ENCODE results near the gene ELL2.
"Not testable (repeated sequence)": the region's sequence is repeated elsewhere in the genome, so short reads cannot be mapped to it uniquely, and the experiment has no call there.

The ELL2 gene

DNA sequence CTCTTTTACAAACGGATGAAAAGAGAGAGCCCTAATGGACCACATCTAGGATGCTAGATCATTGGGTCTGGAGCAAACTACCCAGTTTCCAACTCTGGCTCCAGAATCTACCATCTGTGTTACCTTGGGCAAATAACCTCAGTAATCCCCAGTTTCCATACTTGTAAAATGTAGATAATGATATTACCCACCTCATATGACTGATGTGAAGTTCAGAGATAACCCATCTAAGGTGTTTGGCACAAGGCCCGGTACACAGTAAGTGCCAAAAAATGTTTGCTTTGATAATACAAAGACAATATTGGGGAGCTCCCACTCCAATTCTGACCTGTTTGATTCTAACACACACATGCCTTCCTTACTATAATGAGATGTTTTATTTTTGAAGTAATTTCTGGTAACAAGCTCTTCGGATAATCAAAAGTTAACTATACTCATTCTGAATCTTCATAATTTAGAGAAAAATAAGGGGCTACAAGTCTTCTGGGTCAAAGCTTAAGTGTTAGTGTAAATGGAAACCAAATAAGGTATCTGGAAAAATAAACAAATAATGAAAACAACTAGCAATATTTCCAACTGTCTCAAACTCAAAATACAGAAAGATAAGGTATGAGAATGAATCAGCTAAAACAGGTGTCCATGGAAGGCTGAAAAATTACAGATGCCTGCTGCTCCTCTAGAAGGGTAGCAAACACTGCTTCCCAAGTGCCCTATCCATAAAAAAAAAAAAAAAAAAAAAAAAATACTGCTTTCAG, 30.4 kb downstream of the ELL2 start:
- no peak for DNase-seq (ENCODE audit: low spot score)
- no peak for FAIRE-seq

DNA sequence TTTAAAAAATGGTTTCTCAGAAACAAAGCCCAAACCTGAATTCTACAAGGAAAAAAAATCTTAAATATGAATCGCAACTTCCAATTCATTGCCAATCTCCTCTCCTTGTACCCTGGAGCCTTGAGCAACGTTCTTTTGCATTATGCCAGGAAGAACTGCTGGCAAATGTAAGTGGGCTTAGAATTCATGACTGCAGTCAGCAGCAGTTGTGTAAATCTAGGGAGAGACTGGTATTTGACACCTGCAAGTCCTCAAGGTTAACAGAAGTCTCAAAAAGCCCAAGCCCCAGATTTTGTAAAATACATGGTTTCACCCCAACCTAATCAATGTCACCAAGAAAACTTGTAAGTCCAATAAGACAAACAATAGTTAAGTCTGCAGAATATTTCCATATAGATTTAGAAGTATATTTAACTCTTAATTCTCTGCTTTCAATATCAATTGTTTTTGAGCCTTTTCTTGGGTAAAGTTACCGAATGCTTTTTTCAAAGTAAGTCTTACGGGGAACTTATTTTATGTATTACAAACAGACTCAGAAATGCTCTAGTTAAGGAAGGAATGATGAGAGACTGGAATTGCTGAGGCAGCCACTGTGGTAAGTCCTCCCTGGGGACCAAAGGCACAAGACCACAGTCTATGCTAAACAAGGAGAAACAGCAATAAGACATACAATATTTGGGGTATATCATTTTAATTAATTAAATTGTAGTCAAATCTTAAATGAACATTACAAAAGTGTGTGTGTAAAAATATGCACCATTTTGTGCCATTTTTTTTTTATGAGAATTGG, 31.3 kb downstream of the ELL2 start:
- DNase-seq (ENCODE audit: low spot score) (no peak), FAIRE-seq (no peak)

DNA sequence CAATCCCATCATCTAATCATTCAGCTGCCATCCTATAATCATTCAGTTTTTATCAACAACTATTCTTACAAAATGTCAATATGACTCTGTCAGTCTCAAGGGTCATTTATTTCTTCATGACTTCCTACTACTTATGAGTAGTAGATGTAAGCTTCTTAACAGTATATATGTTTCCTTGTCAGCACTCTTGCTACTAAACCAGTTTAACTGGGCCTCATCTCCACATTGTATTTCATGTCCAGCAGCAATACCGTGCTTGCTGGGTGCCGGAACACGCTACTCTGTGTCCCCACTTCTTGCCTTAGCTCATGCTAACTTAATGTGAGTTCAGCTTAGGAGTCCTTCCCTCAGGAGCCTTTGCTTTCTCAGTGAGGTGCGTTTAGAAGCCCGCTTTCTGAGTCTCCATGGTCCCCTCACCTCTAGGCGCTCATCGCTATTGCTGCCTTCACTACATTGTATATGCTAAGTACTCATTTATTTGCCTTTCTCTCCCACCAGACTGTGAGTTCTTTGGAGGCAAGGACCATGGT, 32.9 kb downstream of the ELL2 start:
- FAIRE-seq (no peak), DNase-seq (ENCODE audit: low spot score) (no peak)

- DNase-seq (ENCODE audit: low spot score) (no peak), FAIRE-seq (no peak)
Measured at GRCh38 chr5:95927927-95928723, 33.5 kb downstream of the ELL2 start.

- not testable (repeated sequence) for DNase-seq (ENCODE audit: low spot score); FAIRE-seq
Measured at GRCh38 chr5:95927300-95927699, 34.4 kb downstream of the ELL2 start.

DNA sequence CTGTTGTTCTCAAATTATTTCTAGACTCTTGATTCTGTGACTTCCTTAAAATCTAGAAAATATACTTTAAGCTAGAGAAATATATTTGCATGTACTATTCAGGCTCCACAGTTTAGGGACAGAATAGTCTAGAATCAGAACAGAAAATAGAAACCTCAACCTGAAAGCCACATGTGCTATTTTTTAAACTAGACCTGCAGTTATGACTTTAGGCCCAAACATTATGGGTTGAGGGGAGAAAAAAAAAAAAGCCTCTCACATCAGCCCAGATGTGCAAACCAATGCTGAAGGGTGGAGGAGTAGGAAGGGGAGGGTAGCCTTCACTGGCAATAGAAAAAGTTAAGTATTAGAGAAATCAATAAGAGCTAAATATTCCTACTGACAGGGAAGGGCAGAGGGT, 35.7 kb downstream of the ELL2 start:
- FAIRE-seq (no peak), DNase-seq (ENCODE audit: low spot score) (no peak)

GRCh38 chr5:95925378-95925744, 36.3 kb downstream of the ELL2 start:
- FAIRE-seq: no peak

GRCh38 chr5:95924720-95925377, 36.8 kb downstream of the ELL2 start:
- no peak for FAIRE-seq

More at GRCh38 chr5:95925378-95925744, 36.3 kb downstream of the ELL2 start:
- DNase-seq (ENCODE audit: low spot score): no peak

DNA sequence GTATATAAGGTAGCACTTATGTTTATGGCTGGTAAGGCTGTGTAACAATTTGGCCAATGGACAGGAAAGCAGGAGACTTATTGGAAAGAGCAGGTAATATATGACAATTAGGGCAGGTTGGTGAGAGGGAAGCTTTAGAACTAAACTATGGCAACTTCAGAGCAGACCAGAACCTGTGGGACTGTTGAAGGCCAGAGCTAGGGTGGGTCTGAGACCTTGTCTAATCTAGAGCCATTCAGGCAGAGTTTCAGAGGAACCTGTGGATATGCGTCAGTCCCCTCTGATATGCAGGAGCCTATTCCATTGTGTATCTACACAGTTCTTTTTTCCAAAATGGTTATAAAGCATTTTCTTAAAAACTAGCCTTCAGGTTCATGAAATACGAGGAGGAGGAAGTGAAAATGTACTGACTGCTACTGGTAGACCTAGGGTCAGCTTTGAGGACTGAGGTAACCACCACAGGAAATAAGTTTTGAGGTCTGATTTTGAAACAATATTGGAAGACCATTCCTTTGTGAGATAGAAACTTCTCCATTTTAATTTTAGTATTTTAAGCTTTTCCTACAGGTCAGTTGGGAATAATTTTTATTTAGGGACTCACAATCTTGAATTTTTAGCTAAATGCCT, 37.6 kb downstream of the ELL2 start:
- FAIRE-seq (no peak), DNase-seq (ENCODE audit: low spot score) (no peak)

More at GRCh38 chr5:95924720-95925377, 36.8 kb downstream of the ELL2 start:
- no peak for DNase-seq (ENCODE audit: low spot score)

GRCh38 chr5:95922798-95923197, 38.9 kb downstream of the ELL2 start:
- no peak for FAIRE-seq
- no peak for DNase-seq (ENCODE audit: low spot score)

GRCh38 chr5:95921501-95921900, 40.1 kb downstream of the ELL2 start:
- FAIRE-seq: no peak
- DNase-seq (ENCODE audit: low spot score): no peak

DNA sequence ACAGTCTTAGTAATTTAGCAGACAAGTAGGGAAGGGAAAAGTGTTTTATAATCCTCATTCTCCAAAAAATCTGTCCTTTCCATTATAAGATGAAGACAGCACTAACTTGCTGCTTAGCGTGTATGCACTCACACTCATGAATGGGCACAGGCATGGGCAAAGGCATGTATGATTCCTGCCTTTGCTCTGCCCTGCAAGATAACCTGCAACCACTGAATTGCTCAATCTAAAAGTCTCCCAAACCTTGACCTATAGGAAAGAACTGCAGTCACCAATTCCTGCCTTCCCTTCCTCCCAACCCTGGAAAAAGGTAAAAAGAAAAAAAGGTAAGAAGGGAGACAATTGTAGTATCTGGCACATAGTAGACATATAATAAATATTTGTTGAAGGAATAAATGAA, 40.8 kb downstream of the ELL2 start:
- DNase-seq (ENCODE audit: low spot score): no peak
- no peak for FAIRE-seq

- DNase-seq (ENCODE audit: low spot score) (no peak), FAIRE-seq (no peak)
Measured at GRCh38 chr5:95919658-95920057, 42.0 kb downstream of the ELL2 start.

DNA sequence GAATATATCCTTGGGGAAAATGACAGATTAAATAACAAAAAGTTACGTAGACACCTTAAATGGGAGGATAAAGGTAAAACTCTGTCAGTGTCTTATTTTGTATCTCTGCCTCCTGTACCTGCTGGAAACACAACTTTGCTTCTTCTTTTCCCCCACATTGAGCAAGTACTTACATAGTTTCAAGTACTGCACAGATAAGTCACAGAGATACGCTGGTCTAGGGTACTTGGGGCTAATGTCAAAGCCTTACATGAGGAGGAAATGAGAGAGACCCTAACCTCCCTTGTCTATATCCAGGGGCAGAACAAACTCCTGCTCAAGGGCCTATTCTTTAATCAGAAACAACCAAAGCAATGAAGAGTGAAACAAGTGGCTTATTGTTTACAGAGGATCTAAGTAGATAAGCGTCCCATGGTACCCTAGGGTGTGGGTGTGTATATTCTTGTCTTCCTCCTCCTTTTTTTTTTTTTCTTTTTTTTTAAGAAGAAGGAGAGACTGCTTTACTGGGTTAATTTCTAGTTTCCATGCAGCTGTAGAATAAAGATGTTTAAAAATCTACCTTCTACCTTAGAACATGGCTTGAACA, 43.1 kb downstream of the ELL2 start:
- DNase-seq (ENCODE audit: low spot score): no peak
- no peak for FAIRE-seq

DNA sequence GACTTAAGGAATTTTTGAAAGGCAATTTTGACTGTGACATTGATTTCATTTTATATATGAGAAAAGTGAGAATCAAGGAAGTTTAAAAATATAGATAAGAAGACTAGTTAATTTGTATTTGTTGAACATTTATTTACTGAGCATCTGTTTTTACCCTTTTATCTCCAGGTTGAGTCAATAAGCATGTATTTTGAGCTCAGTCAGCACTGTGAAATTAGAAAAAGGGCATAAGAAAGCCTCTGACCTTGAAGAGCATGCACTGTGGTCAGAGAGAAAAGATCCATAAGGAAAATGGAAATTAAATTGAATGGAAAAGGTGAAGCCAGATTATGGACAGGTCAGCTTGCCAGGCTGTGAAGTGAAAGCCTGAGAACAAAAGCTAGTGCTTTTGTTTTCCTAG, 44.4 kb downstream of the ELL2 start:
- DNase-seq (ENCODE audit: low spot score) (no peak), FAIRE-seq (no peak)

DNA sequence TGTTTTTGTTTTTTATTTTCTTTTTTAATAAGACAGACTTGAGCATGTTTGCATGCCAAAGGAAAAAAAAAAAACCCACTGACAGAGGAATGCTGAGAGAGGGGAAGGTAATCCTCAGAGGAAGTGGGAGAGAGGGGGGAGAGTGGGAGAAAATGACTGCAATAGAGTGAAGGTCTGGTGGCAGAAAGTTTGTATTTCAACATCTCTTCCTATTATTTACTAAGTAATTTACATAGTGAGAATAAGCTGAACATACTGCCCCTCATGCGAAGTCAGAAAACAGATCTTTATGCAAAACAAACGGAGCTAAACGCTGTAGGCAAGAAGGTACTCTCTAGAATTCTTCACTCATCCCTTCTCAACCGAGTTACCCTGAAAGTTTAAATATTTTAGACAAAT, 45.0 kb downstream of the ELL2 start:
- DNase-seq (ENCODE audit: low spot score) (no peak), FAIRE-seq (no peak)

DNA sequence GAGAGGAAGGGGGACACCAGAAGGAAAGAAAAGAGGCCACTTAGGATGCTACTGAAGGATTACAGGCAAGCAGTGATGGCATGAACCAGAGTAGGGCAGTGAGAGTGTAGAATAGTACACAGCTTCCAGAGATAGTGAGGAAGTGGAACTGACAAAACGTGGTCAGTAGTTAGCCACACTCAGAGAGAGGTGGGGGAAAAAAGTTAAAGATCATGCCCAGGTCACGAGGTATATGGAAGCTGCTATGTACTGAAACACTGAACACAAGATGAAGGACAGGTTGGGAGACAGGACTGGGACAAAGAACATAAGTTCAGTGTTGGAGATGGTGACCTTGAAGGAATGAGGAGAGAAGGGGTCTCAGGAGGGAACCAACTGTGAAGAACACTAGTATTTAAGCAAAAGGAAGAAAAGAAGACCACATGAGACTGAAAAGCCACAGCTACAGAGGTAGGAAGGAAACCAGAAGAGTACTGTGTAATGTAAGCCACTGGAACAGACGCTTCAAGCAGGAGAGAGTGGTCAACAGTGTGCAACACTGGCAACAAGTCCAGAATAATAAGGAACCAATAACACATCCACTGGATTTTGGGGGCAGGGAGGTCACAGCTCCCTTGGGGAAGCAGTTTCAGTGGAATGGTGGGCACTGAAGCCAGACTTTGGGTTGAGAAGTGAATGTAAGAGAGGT, 45.5 kb downstream of the ELL2 start:
- DNase-seq (ENCODE audit: low spot score) (no peak), FAIRE-seq (no peak)

- DNase-seq (ENCODE audit: low spot score): no peak
Measured at GRCh38 chr5:95913663-95914062, 48.0 kb downstream of the ELL2 start.

DNA sequence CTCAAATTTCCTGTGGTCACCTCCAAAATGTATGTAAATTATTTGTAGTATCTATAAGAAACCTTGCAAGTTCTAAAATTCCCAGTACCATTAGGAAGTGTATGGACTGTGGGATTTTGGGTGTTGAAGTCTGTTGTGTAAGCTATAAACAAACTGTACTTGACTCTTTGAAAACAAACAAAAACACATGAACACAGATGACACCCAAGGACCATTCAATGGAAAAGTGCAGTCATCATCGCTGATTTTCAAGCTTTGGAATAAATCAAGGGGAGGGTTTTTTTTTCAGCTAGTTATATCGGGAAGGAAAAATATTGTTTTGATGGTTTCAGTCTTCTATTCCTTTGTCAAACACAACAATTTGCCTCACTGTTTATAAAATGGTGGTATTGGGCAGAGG, 49.6 kb downstream of the ELL2 start:
- DNase-seq (ENCODE audit: low spot score): no peak
- FAIRE-seq: no peak

More at GRCh38 chr5:95913663-95914062, 48.0 kb downstream of the ELL2 start:
- FAIRE-seq: no peak

DNA sequence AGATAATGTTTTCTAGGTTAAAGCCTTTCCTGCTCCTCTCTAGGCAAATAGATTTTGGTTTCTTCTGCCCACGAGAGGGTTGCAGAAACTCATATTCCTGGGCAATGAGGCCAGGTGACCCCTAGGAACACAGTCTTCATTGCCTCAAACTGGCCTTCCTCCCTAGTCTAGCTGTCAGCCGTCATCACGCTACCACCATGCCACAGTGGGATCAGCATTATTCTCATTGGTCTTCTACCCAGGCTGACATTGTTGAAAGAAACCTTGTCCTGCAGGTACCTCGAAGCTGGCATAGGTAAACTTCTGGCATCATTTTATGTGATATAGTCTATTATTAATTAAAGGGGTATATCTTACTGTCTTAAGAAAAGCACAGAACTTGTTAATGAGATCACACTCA, 51.1 kb downstream of the ELL2 start:
- FAIRE-seq (no peak), DNase-seq (ENCODE audit: low spot score) (no peak)

Measured in urothelium cell line (cell line).